Gastroesophageal sphincter (tissue), 3 donors: ENCODE data around the gene NR5A2.

Source experiments
- EP300 ChIP-seq: sonication (generic); formaldehyde crosslinking; IDR thresholded peaks from one replicate; pipeline ENCODE4 v1.6.1; 2017; ENCODE audit warnings: antibody characterized with exemption, mild to moderate bottlenecking
- POLR2A ChIP-seq, 2 donors: fragments of 450-650 bp; IDR thresholded peaks; one replicate each; pipeline ENCODE4 v1.6.1; 2017; ENCODE audit warnings: antibody characterized with exemption in 2 of 2, mild to moderate bottlenecking in 2 of 2, moderate library complexity in 1 of 2
- POLR2AphosphoS5 ChIP-seq: sonication (generic); formaldehyde crosslinking; IDR thresholded peaks from one replicate; pipeline ENCODE4 v1.6.1; 2017; ENCODE audit warnings: antibody characterized with exemption
- TF ChIP-seq, protein P1 (sequence below), 4 experiments: fragments of 200-600 bp in 2 of 4; fragments of 450-650 bp in 2 of 4; sonication (generic) in 1 of 4; IDR thresholded peaks; one replicate each; pipeline ENCODE4 v1.5.1; 2017 to 2019; ENCODE audit warnings: antibody characterized with exemption in 4 of 4, mild to moderate bottlenecking in 2 of 4, moderate library complexity in 2 of 4

DNA sequence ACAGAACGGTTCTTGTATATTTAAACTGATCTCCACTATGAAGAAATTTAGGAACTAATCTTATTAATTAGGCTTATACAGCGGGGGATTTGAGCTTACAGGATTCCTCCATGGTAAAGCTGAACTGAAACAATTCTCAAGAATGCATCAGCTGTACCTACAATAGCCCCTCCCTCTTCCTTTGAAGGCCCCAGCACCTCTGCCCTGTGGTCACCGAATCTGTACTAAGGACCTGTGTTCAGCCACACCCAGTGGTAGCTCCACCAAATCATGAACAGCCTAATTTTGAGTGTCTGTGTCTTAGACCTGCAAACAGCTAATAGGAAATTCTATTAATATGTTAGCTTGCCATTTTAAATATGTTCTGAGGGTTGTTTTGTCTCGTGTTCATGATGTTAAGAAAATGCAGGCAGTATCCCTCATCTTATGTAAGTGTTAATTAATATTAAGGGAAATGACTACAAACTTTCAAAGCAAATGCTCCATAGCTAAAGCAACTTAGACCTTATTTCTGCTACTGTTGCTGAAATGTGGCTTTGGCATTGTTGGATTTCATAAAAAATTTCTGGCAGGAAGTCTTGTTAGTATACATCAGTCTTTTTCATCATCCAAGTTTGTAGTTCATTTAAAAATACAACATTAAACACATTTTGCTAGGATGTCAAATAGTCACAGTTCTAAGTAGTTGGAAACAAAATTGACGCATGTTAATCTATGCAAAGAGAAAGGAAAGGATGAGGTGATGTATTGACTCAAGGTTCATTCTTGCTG lies 147.2 kb downstream of the NR5A2 start:
- TF ChIP-seq POLR2A (IDR thresholded peaks at IDR 0.05) (no peak), POLR2AphosphoS5 (no peak), EP300 (no peak)
- TF ChIP-seq, protein P1, sequence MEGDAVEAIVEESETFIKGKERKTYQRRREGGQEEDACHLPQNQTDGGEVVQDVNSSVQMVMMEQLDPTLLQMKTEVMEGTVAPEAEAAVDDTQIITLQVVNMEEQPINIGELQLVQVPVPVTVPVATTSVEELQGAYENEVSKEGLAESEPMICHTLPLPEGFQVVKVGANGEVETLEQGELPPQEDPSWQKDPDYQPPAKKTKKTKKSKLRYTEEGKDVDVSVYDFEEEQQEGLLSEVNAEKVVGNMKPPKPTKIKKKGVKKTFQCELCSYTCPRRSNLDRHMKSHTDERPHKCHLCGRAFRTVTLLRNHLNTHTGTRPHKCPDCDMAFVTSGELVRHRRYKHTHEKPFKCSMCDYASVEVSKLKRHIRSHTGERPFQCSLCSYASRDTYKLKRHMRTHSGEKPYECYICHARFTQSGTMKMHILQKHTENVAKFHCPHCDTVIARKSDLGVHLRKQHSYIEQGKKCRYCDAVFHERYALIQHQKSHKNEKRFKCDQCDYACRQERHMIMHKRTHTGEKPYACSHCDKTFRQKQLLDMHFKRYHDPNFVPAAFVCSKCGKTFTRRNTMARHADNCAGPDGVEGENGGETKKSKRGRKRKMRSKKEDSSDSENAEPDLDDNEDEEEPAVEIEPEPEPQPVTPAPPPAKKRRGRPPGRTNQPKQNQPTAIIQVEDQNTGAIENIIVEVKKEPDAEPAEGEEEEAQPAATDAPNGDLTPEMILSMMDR (IDR thresholded peaks at IDR 0.05): no peak
